H1 (cell line): ENCODE data around the gene ADCY2. TPM values are rescaled to one million over a fixed set of nuclear protein-coding genes. Genes with fewer than 3 reads are reported as not detected.

Source experiments
- CTCF ChIA-PET: fragments of 300-600 bp; sonication (Branson Sonifier 250); formaldehyde crosslinking; loops from one replicate; lab custom pipeline; 2021; ENCODE audit not compliant: partially characterized antibody; lab: Charles Lee
- POLR2A ChIA-PET: fragments of 300-600 bp; sonication (Branson Sonifier 250); formaldehyde crosslinking; loops from one replicate; lab custom pipeline; 2021; ENCODE audit warnings: inconsistent platforms; ENCODE audit not compliant: partially characterized antibody; lab: Charles Lee
- DNase-seq, 2 experiments: peaks; one replicate each; pipeline versions ENCODE4 v3.0.0 to v3.0.0-alpha.2; 2010 to 2022; ENCODE audit warnings: low spot score in 2 of 2, low read depth in 1 of 2, mixed read lengths in 1 of 2
- FAIRE-seq: peaks from 2 replicates; lab custom pipeline; 2011; peaks lifted over from hg19 to GRCh38; lab: Jason Lieb, UNC
- H2AFZ ChIP-seq: 2 replicates; pipeline ENCODE4 v1.8.1; 2012; ENCODE audit warnings: low read length, inconsistent platforms
- H2AK5ac ChIP-seq: 2 replicates; pipeline ENCODE4 v1.6.1; 2013; ENCODE audit warnings: low read depth, low read length
- H2BK120ac ChIP-seq: replicated peaks from 2 replicates; pipeline ENCODE3; 2013; ENCODE audit warnings: low read depth, low read length, inconsistent platforms
- H2BK12ac ChIP-seq: 2 replicates; pipeline ENCODE4 v1.6.1; 2013; ENCODE audit warnings: low read depth, low read length
- H2BK15ac ChIP-seq: 2 replicates; pipeline ENCODE4 v1.6.1; 2013; ENCODE audit warnings: low read length
- H2BK20ac ChIP-seq: 2 replicates; pipeline ENCODE4 v1.6.1; 2013; ENCODE audit warnings: low read length
- H2BK5ac ChIP-seq: 2 replicates; pipeline ENCODE4 v1.6.1; 2013; ENCODE audit warnings: low read depth, low read length
- H3K14ac ChIP-seq: 2 replicates; pipeline ENCODE4 v1.6.1; 2013; ENCODE audit warnings: inconsistent platforms; ENCODE audit not compliant: insufficient read length
- H3K18ac ChIP-seq: 2 replicates; pipeline ENCODE4 v1.6.1; 2013; ENCODE audit warnings: low read length; ENCODE audit errors: extremely low read depth
- H3K23ac ChIP-seq: 2 replicates; pipeline ENCODE4 v1.6.1; 2013; ENCODE audit warnings: inconsistent platforms; ENCODE audit not compliant: insufficient read length
- H3K23me2 ChIP-seq: 2 replicates; pipeline ENCODE4 v1.6.1; 2013; ENCODE audit warnings: low read depth, low read length
- H3K27ac ChIP-seq: 2 replicates; pipeline ENCODE4 v1.6.1; 2011; ENCODE audit warnings: low read depth, low read length, inconsistent platforms
- H3K27me3 ChIP-seq, 4 experiments: replicated peaks in 1 of 4; 1 replicate in 1 of 4; 2 replicates in 3 of 4; pipeline versions ENCODE4 v1.6.1 to v1.8.1; 2011 to 2013; ENCODE audit warnings: low read length in 3 of 4, mild to moderate bottlenecking in 3 of 4, inconsistent platforms in 2 of 4, mixed read lengths in 2 of 4, moderate library complexity in 1 of 4; ENCODE audit not compliant: control insufficient read depth in 3 of 4, insufficient read depth in 3 of 4; ENCODE audit errors: extremely low read depth in 1 of 4
- H3K36me3 ChIP-seq, 4 experiments: 2 replicates each; pipeline versions ENCODE4 v1.6.1 to v1.8.1; 2011 to 2013; ENCODE audit warnings: mild to moderate bottlenecking in 4 of 4, low read length in 3 of 4, moderate library complexity in 2 of 4, control low read depth in 1 of 4, inconsistent platforms in 1 of 4; ENCODE audit not compliant: insufficient read depth in 4 of 4, control insufficient read depth in 2 of 4
- H3K4ac ChIP-seq: replicated peaks from 2 replicates; pipeline ENCODE3; 2013; ENCODE audit warnings: low read length, low read depth, mixed read lengths, inconsistent platforms; ENCODE audit not compliant: insufficient read length
- H3K4me1 ChIP-seq, 4 experiments: replicated peaks in 1 of 4; 1 replicate in 1 of 4; 2 replicates in 3 of 4; pipeline versions ENCODE4 v1.6.1 to v1.8.1; 2011 to 2013; ENCODE audit warnings: low read length in 3 of 4, inconsistent platforms in 2 of 4, mixed read lengths in 1 of 4; ENCODE audit not compliant: insufficient read depth in 4 of 4, control insufficient read depth in 3 of 4
- H3K4me2 ChIP-seq, 2 experiments: 2 replicates each; pipeline versions ENCODE4 v1.6.1 to v1.8.1; 2011 to 2013; ENCODE audit warnings: low read depth in 2 of 2, low read length in 2 of 2, control low read depth in 1 of 2, inconsistent platforms in 1 of 2, mild to moderate bottlenecking in 1 of 2; ENCODE audit not compliant: insufficient read depth in 1 of 2
- H3K4me3 ChIP-seq, 4 experiments: fragments of 200-600, 300-600 bp in 1 of 4; sonication (generic), shearing (Covaris generic), sonication (Bioruptor Twin) in 1 of 4; 2 replicates each; pipeline versions ENCODE4 v1.5.1 to v1.8.1; 2011 to 2016; ENCODE audit warnings: low read length in 4 of 4, low read depth in 3 of 4, control low read depth in 2 of 4, inconsistent platforms in 2 of 4, mild to moderate bottlenecking in 2 of 4, mixed read lengths in 1 of 4, moderate library complexity in 1 of 4; ENCODE audit not compliant: insufficient read depth in 2 of 4; ENCODE audit errors: extremely low read depth in 1 of 4
- H3K56ac ChIP-seq: replicated peaks from 2 replicates; pipeline ENCODE3; 2013; ENCODE audit warnings: low read depth, mild to moderate bottlenecking, mixed read lengths, low read length, inconsistent platforms; ENCODE audit not compliant: insufficient read length
- H3K79me1 ChIP-seq: 2 replicates; pipeline ENCODE4 v1.6.1; 2013; ENCODE audit warnings: low read depth, low read length, control low read depth
- H3K79me2 ChIP-seq, 2 experiments: 2 replicates each; pipeline versions ENCODE4 v1.6.1 to v1.8.1; 2012 to 2013; ENCODE audit warnings: low read length in 2 of 2, mild to moderate bottlenecking in 2 of 2, inconsistent platforms in 1 of 2; ENCODE audit not compliant: insufficient read depth in 2 of 2, control insufficient read depth in 1 of 2
- H3K9ac ChIP-seq, 4 experiments: replicated peaks in 1 of 4; 1 replicate in 1 of 4; 2 replicates in 3 of 4; pipeline versions ENCODE4 v1.6.1 to v1.8.1; 2011 to 2013; ENCODE audit warnings: low read depth in 3 of 4, low read length in 3 of 4, control low read depth in 2 of 4, mild to moderate bottlenecking in 2 of 4, moderate library complexity in 2 of 4, inconsistent platforms in 1 of 4; ENCODE audit errors: extremely low read depth in 1 of 4
- H3K9me3 ChIP-seq, 2 experiments: 2 replicates each; pipeline versions ENCODE4 v1.6.1 to v1.8.1; 2012 to 2013; ENCODE audit warnings: mild to moderate bottlenecking in 2 of 2, moderate library complexity in 2 of 2, control low read depth in 1 of 2, inconsistent platforms in 1 of 2, low read depth in 1 of 2, low read length in 1 of 2, mixed read lengths in 1 of 2; ENCODE audit not compliant: insufficient read depth in 2 of 2
- H4K20me1 ChIP-seq, 2 experiments: replicated peaks in 1 of 2; 2 replicates each; pipeline versions ENCODE3 to v1.8.1; 2011 to 2013; ENCODE audit warnings: inconsistent platforms in 2 of 2, low read length in 2 of 2, mild to moderate bottlenecking in 1 of 2; ENCODE audit not compliant: insufficient read depth in 2 of 2, control insufficient read depth in 1 of 2
- H4K5ac ChIP-seq: 2 replicates; pipeline ENCODE4 v1.6.1; 2013; ENCODE audit warnings: low read length, low read depth, mixed read lengths, inconsistent platforms; ENCODE audit not compliant: insufficient read length
- H4K8ac ChIP-seq: 2 replicates; pipeline ENCODE4 v1.8.0; 2013; ENCODE audit warnings: mild to moderate bottlenecking, moderate library complexity, low read length, inconsistent platforms; ENCODE audit not compliant: insufficient read depth; ENCODE audit errors: extremely low read depth
- H4K91ac ChIP-seq: replicated peaks from 2 replicates; pipeline ENCODE3; 2013; ENCODE audit warnings: low read length, mixed read lengths, inconsistent platforms; ENCODE audit not compliant: insufficient read length
- SAP30 ChIP-seq: fragments of 300-600 bp; sonication (generic); IDR thresholded peaks from 2 replicates; pipeline ENCODE4 v1.7.1; 2012; ENCODE audit warnings: low read length, moderate library complexity, mild to moderate bottlenecking, inconsistent platforms; ENCODE audit not compliant: insufficient read depth, insufficient replicate concordance
- TAF7 ChIP-seq: optimal IDR thresholded peaks from 2 replicates; pipeline ENCODE3; 2011; ENCODE audit warnings: low read depth, mild to moderate bottlenecking, inconsistent platforms, low read length, moderate library complexity, borderline replicate concordance
- USF2 ChIP-seq: IDR thresholded peaks from 2 replicates; pipeline ENCODE4 v1.6.1; 2011; ENCODE audit warnings: low read length, improper control_type of control experiment
- YY1 ChIP-seq: IDR thresholded peaks from 2 replicates; pipeline ENCODE4 v1.6.1; 2011; ENCODE audit warnings: low read depth, mild to moderate bottlenecking, low read length
- WGBS, 2 experiments: shearing (Covaris generic) in 1 of 2; methylation state at CpG; one replicate each; pipeline versions ENCODE4 v1.1.6 to v1.1.7; 2013 to 2015; ENCODE audit warnings: low lambda C conversion rate in 2 of 2, mixed read lengths in 2 of 2, inconsistent platforms in 1 of 2, low coverage in 1 of 2, missing lambda C conversion rate in 1 of 2; ENCODE audit not compliant: insufficient replicate concordance in 2 of 2, insufficient coverage in 1 of 2, insufficient read length in 1 of 2; ENCODE audit errors: extremely low coverage in 1 of 2, missing lambda C conversion rate in 1 of 2; 5-methylcytosine and 5-hydroxymethylcytosine counted together
- polyA plus RNA-seq, 7 experiments: library from polyadenylated mRNA; depleted of rRNA in 3 of 7; stranded (reverse) in 5 of 7; unstranded in 2 of 7; fragments of >200 nt in 5 of 7; fragments of 200-250 nt in 2 of 7; gene quantifications; 1 replicate in 5 of 7; 2 replicates in 1 of 7; 4 replicates in 1 of 7; pipeline versions ENCODE4 v1.2.1 to v1.2.3, GENCODE V29; 2011 to 2013; ENCODE audit warnings: missing spikeins in 2 of 7, mixed read lengths in 2 of 7
- total RNA-seq: library from RNA; stranded (reverse); fragmentation: NEBNext Ultra II Directional; extraction: Animal tissue kit (Norgen Biotek cat#: 25700); gene quantifications from 2 replicates; pipeline ENCODE4 v1.2.1, GENCODE V29; 2021

Gene ADCY2
- total and polyA plus RNA-seq, 2 of the 8 experiments (the other 6 are each of a cell fraction or from before 2014, with no cell fraction given) = 35.8 to 122 TPM

- no peak overlapping the region for H2BK20ac ChIP-seq
Measured at GRCh38 chr5:7706256-7706655, 310.3 kb downstream of the ADCY2 start.

More at GRCh38 chr5:7706256-7706655, 310.3 kb downstream of the ADCY2 start:
- ChIA-PET CTCF (interaction anchor here (1.6 kb wide), 1 partner anchor 49 kb away, joined by 4 read pairs; no protein-coding TSS in a partner anchor), POLR2A (no interaction called here)
- Histone ChIP-seq H4K8ac (no peak overlapping the region), H4K20me1 (no peaks in the 10 kb centered on the region), H2BK5ac (no peak overlapping the region), H4K91ac (no peak overlapping the region), H3K56ac (no peak overlapping the region), H2BK15ac (no peak overlapping the region), H3K9me3 (no peaks in the 10 kb centered on the region), H3K27ac (no peak overlapping the region), H3K4me3 (no peak overlapping the region), H2BK120ac (no peak overlapping the region), H3K4ac (no peak overlapping the region), H3K18ac (no peak overlapping the region), H2AK5ac (no peak overlapping the region), H3K4me2 (no peak overlapping the region), H3K23ac (no peak overlapping the region), H3K14ac (no peak overlapping the region), H3K36me3 (peaks cover 2 to 26% (median 6%) of the 10 kb centered on the region in 4 experiments; a peak in 5 of 8 replicates), H3K27me3 (no peaks in the 10 kb centered on the region), H3K79me2 (no peaks in the 10 kb centered on the region), H3K9ac (no peak overlapping the region), H3K79me1 (no peaks in the 10 kb centered on the region), H2BK12ac (no peak overlapping the region), H3K23me2 (no peaks in the 10 kb centered on the region), H4K5ac (no peak overlapping the region), H2AFZ (no peak overlapping the region), H3K4me1 (peaks cover 0 to 5% (median 4%) of the 10 kb centered on the region in 4 experiments; a peak in 2 of 7 replicates)
- no peak for FAIRE-seq
- no peak for DNase-seq
- 84% methylated on average over 4 of the region's 4 CpGs; no CpG with 5 or more reads in 1 of the 2 experiments for WGBS, 2 experiments
- no peak for TF ChIP-seq SAP30
- TF ChIP-seq TAF7 = no peak
- TF ChIP-seq USF2 = no peak
- no peak for TF ChIP-seq YY1
